ENCODE results near the gene GLIS1. TPM values are rescaled to one million over a fixed set of nuclear protein-coding genes. Genes with fewer than 3 reads are reported as not detected.

The GLIS1 gene
- total and polyA plus RNA-seq, 12 donors = 0.06 to 0.10 (median 0.09) TPM; not detected in 7

GRCh38 chr1:53604291-53604919 is 134.6 kb downstream of the GLIS1 start:
- intact Hi-C loops (cut with DNase I) = no loop called here
- Histone ChIP-seq H3K9me3 (peaks cover 0 to 2% (median 0%) of the 10 kb centered on the region in 11 donors), H3K27me3 (peaks cover 0 to 4% (median 0%) of the 10 kb centered on the region in 7 donors), H3K4me1 (no peaks in the 10 kb centered on the region), H3K36me3 (no peaks in the 10 kb centered on the region), H3K27ac (no peak overlapping the region), H3K4me3 (no peak overlapping the region)
- DNase-seq = no peak
- no peak for TF ChIP-seq CTCF (IDR thresholded peaks at IDR 0.05)
- 73 to 83% methylated on average over 5 of the region's 5 CpGs for WGBS, 2 donors
- no peak for ATAC-seq

- no peak for TF ChIP-seq CTCF (IDR thresholded peaks at IDR 0.05)
- ATAC-seq (no peak), DNase-seq (no peak)
- Histone ChIP-seq H3K27ac (no peak overlapping the region), H3K4me3 (no peak overlapping the region), H3K36me3 (no peaks in the 10 kb centered on the region), H3K27me3 (peaks cover 0 to 4% (median 0%) of the 10 kb centered on the region in 7 donors), H3K9me3 (no peaks in the 10 kb centered on the region), H3K4me1 (no peaks in the 10 kb centered on the region)
- WGBS, 2 donors = 88 to 91% methylated on average over 6 of the region's 6 CpGs
- intact Hi-C loops (cut with DNase I) = no loop called here
Measured at GRCh38 chr1:53603431-53603830, 135.5 kb downstream of the GLIS1 start.

- Histone ChIP-seq H3K9me3 (no peaks in the 10 kb centered on the region), H3K4me1 (no peaks in the 10 kb centered on the region), H3K27me3 (no peaks in the 10 kb centered on the region), H3K4me3 (no peak overlapping the region), H3K36me3 (no peaks in the 10 kb centered on the region), H3K27ac (no peak overlapping the region)
- ATAC-seq (no peak), DNase-seq (no peak)
- 84% methylated on average over 21 of the region's 21 CpGs for WGBS, 2 donors
- no peak for TF ChIP-seq CTCF (IDR thresholded peaks at IDR 0.05)
- intact Hi-C loops (cut with DNase I) = no loop called here
Measured at GRCh38 chr1:53601867-53602775, 136.8 kb downstream of the GLIS1 start.

GRCh38 chr1:53601031-53601745 is 137.8 kb downstream of the GLIS1 start:
- Histone ChIP-seq H3K4me3 (no peak overlapping the region), H3K9me3 (no peaks in the 10 kb centered on the region), H3K36me3 (no peaks in the 10 kb centered on the region), H3K4me1 (no peaks in the 10 kb centered on the region), H3K27ac (no peak overlapping the region), H3K27me3 (peaks cover 0 to 3% (median 0%) of the 10 kb centered on the region in 7 donors)
- TF ChIP-seq CTCF (IDR thresholded peaks at IDR 0.05) = no peak
- WGBS, 2 donors = 85 to 87% methylated on average over 11 of the region's 11 CpGs
- DNase-seq = no peak
- no peak for ATAC-seq
- intact Hi-C loops (cut with DNase I) = no loop called here
